Endothelial cell of umbilical vein (primary cell): Measurements from ENCODE around the gene PYCR2. TPM values are rescaled to one million over a fixed set of nuclear protein-coding genes. Genes with fewer than 3 reads are reported as not detected.

Experiments used
- BruUV-seq: library from RNA; stranded (reverse); fragments of 400-500 nt; replicated peaks from 2 replicates; lab custom pipeline; 2021; lab: Mats Ljungman, UMichigan
- CTCF ChIA-PET: fragments of 300-600, 350-600 bp; sonication (Branson Sonifier 250); formaldehyde crosslinking; loops from one replicate; lab custom pipeline; 2021; ENCODE audit warnings: antibody characterized with exemption, inconsistent platforms; lab: Charles Lee
- POLR2A ChIA-PET: fragments of 300-600, 350-600 bp; sonication (Branson Sonifier 250); formaldehyde crosslinking; loops from one replicate; lab custom pipeline; 2021; ENCODE audit warnings: antibody characterized with exemption, inconsistent platforms; lab: Charles Lee
- DNase-seq: peaks from one replicate; pipeline ENCODE4 v3.0.0-alpha.2; 2011; ENCODE audit warnings: low read depth, low spot score
- FAIRE-seq: peaks from 2 replicates; lab custom pipeline; 2011; peaks lifted over from hg19 to GRCh38; lab: Jason Lieb, UNC
- H2AFZ ChIP-seq: 2 replicates; pipeline ENCODE4 v1.6.0; 2012; ENCODE audit warnings: low read depth, low read length, control low read depth, inconsistent platforms
- H3K27ac ChIP-seq: 2 replicates; pipeline ENCODE4 v1.5.1; 2011; ENCODE audit warnings: low read depth, mild to moderate bottlenecking, control low read depth, low read length, moderate library complexity; ENCODE audit not compliant: insufficient read depth
- H3K27me3 ChIP-seq, 2 experiments: 2 replicates each; pipeline versions ENCODE4 v1.6.0 to v1.6.1; 2011; ENCODE audit warnings: low read length in 2 of 2, mixed read lengths in 1 of 2; ENCODE audit not compliant: control insufficient read depth in 2 of 2, insufficient read depth in 2 of 2
- H3K36me3 ChIP-seq, 2 experiments: 2 replicates in 1 of 2; 3 replicates in 1 of 2; pipeline ENCODE4 v1.5.1; 2011; ENCODE audit warnings: low read length in 2 of 2, mild to moderate bottlenecking in 1 of 2, moderate library complexity in 1 of 2; ENCODE audit not compliant: control insufficient read depth in 2 of 2, insufficient read depth in 2 of 2; ENCODE audit errors: extremely low read depth in 1 of 2
- H3K4me1 ChIP-seq: 3 replicates; pipeline ENCODE4 v1.5.1; 2011; ENCODE audit warnings: mild to moderate bottlenecking, low read length; ENCODE audit not compliant: control insufficient read depth, insufficient read depth; ENCODE audit errors: extremely low read depth
- H3K4me2 ChIP-seq: 2 replicates; pipeline ENCODE4 v1.6.1; 2011; ENCODE audit warnings: low read length, control low read depth, mixed read lengths; ENCODE audit not compliant: insufficient read depth
- H3K4me3 ChIP-seq, 3 experiments: fragments of 200-600 bp in 1 of 3; sonication (generic), shearing (Covaris generic) in 1 of 3; replicated peaks in 1 of 3; 2 replicates each; pipeline ENCODE4 v1.5.1; 2011 to 2016; ENCODE audit warnings: control low read depth in 3 of 3, low read length in 3 of 3, mild to moderate bottlenecking in 2 of 3, inconsistent platforms in 1 of 3, low read depth in 1 of 3, moderate library complexity in 1 of 3; ENCODE audit not compliant: insufficient read depth in 1 of 3
- H3K79me2 ChIP-seq: 2 replicates; pipeline ENCODE4 v1.6.0; 2012; ENCODE audit warnings: low read length, inconsistent platforms; ENCODE audit not compliant: control insufficient read depth, insufficient read depth
- H3K9ac ChIP-seq: replicated peaks from 2 replicates; pipeline ENCODE3; 2011; ENCODE audit warnings: low read length, control low read depth; ENCODE audit not compliant: insufficient read depth; ENCODE audit errors: extremely low read depth
- H3K9me1 ChIP-seq: replicated peaks from 3 replicates; pipeline ENCODE4 v1.6.0; 2011; ENCODE audit warnings: mild to moderate bottlenecking, low read length; ENCODE audit not compliant: control insufficient read depth, insufficient read depth; ENCODE audit errors: extremely low read depth
- H3K9me3 ChIP-seq: replicated peaks from 2 replicates; pipeline ENCODE4 v1.5.1; 2012; ENCODE audit warnings: low read length, inconsistent platforms; ENCODE audit not compliant: control insufficient read depth, insufficient read depth
- H4K20me1 ChIP-seq: replicated peaks from 2 replicates; pipeline ENCODE3; 2011; ENCODE audit warnings: mild to moderate bottlenecking, low read length; ENCODE audit not compliant: control insufficient read depth, insufficient read depth; ENCODE audit errors: extremely low read depth
- CTCF ChIP-seq, 2 donors: IDR thresholded peaks; 1 replicate in 1 of 2; 2 replicates in 1 of 2; pipeline ENCODE4 v1.5.1; 2011; ENCODE audit warnings: low read length in 2 of 2, mild to moderate bottlenecking in 2 of 2, moderate library complexity in 2 of 2, control low read depth in 1 of 2, inconsistent platforms in 1 of 2, low read depth in 1 of 2; ENCODE audit not compliant: insufficient read depth in 1 of 2; ENCODE audit errors: extremely low read depth in 1 of 2
- FOS ChIP-seq: IDR thresholded peaks from 2 replicates; pipeline ENCODE4 v1.6.1; 2011; ENCODE audit warnings: mild to moderate bottlenecking, low read length, moderate library complexity, borderline replicate concordance; ENCODE audit not compliant: insufficient read depth
- GATA2 ChIP-seq: IDR thresholded peaks from 2 replicates; pipeline ENCODE4 v1.7.0; 2011; ENCODE audit warnings: low read depth, mild to moderate bottlenecking, moderate library complexity, mixed read lengths, low read length; ENCODE audit not compliant: insufficient read length, insufficient read depth
- JUN ChIP-seq: IDR thresholded peaks from 2 replicates; pipeline ENCODE4 v1.6.1; 2011; ENCODE audit warnings: borderline replicate concordance, low read depth; ENCODE audit not compliant: insufficient read length, insufficient read depth
- MAX ChIP-seq: IDR thresholded peaks from 2 replicates; pipeline ENCODE4 v1.6.1; 2011; ENCODE audit not compliant: insufficient read depth, insufficient read length
- MYC ChIP-seq: IDR thresholded peaks from one replicate; pipeline ENCODE4 v1.6.1; 2011; ENCODE audit warnings: mild to moderate bottlenecking, low read depth, low read length
- POLR2A ChIP-seq: IDR thresholded peaks from 2 replicates; pipeline ENCODE4 v1.6.1; 2012; ENCODE audit warnings: low read depth, mild to moderate bottlenecking, control low read depth, low read length
- POLR2AphosphoS5 ChIP-seq: IDR thresholded peaks from 2 replicates; pipeline ENCODE4 v1.6.1; 2012; ENCODE audit warnings: low read depth, mild to moderate bottlenecking, control low read depth, low read length, moderate library complexity; ENCODE audit not compliant: insufficient read depth
- dilution Hi-C: fragments of 300-500 bp; cut with MboI; formaldehyde crosslinking; loops from one replicate; pipeline ENCODE4 v1.15.0; 2019; ENCODE audit warnings: low sequenced_read_pairs; ENCODE audit not compliant: extremely low pct_ligation_motif_present
- intact Hi-C: fragments of 100-400 bp; cut with micrococcal nuclease; formaldehyde crosslinking; loops from one replicate; pipeline ENCODE4 v1.10.0; 2022
- polyA plus RNA-seq, 4 experiments: library from polyadenylated mRNA; depleted of rRNA in 3 of 4; stranded (reverse) in 3 of 4; unstranded in 1 of 4; fragments of >200 nt; gene quantifications; 2 replicates each; pipeline versions ENCODE4 v1.2.1 to v1.2.3, GENCODE V29; 2011 to 2012; ENCODE audit warnings: missing spikeins in 1 of 4
- total RNA-seq: library from RNA; stranded (reverse); gene quantifications from 2 replicates; pipeline ENCODE4 v1.2.3, GENCODE V29; 2021

PYCR2 gene
- total and polyA plus RNA-seq, 2 donors (not counting 3 experiments of a cell fraction or from before 2014, with no cell fraction given) = 64.6 to 65.1 TPM

- H3K27ac ChIP-seq = no peak overlapping the region
- no peaks in the 10 kb centered on the region for H3K9me3 ChIP-seq
- H3K36me3 ChIP-seq = no peaks in the 10 kb centered on the region
- no peak overlapping the region for H3K4me3 ChIP-seq
- H3K9me1 ChIP-seq = no peaks in the 10 kb centered on the region
- no peaks in the 10 kb centered on the region for H3K79me2 ChIP-seq
- H3K9ac ChIP-seq = no peak overlapping the region
- no peak for DNase-seq
- POLR2A ChIA-PET = no interaction called here
- CTCF ChIA-PET = interaction anchor here (1.3 to 4.1 kb wide), 3 partner anchors 14 to 121 kb away, joined by 3 to 12 read pairs (median 7); partner anchors contain the start of genes SRP9 and TMEM63A
- no peak for TF ChIP-seq CTCF (IDR thresholded peaks at IDR 0.05; ENCODE audit: extremely low read depth in 1 of 2, insufficient read depth in 1 of 2, low read depth in 1 of 2, low read length in 2 of 2)
- TF ChIP-seq GATA2 = no peak
- TF ChIP-seq MYC = no peak
- TF ChIP-seq JUN = no peak
- TF ChIP-seq MAX = no peak
- TF ChIP-seq POLR2AphosphoS5 = no peak
- no peak for TF ChIP-seq FOS
- TF ChIP-seq POLR2A = no peak
- no TSS peak for BruUV-seq
- dilution Hi-C loops = no loop called here
- no peaks in the 10 kb centered on the region for H4K20me1 ChIP-seq
- FAIRE-seq = no peak
- no peaks in the 10 kb centered on the region for H3K27me3 ChIP-seq
- H3K4me2 ChIP-seq = no peak overlapping the region
- no peak overlapping the region for H2AFZ ChIP-seq
- intact Hi-C loops = no loop called here
- H3K4me1 ChIP-seq = peaks cover 7% of the 10 kb centered on the region
Observed at GRCh38 chr1:225897595-225898514, 26.2 kb downstream of the PYCR2 start.
